ENCODE results near the gene CSF3R.

The CSF3R gene

DNA sequence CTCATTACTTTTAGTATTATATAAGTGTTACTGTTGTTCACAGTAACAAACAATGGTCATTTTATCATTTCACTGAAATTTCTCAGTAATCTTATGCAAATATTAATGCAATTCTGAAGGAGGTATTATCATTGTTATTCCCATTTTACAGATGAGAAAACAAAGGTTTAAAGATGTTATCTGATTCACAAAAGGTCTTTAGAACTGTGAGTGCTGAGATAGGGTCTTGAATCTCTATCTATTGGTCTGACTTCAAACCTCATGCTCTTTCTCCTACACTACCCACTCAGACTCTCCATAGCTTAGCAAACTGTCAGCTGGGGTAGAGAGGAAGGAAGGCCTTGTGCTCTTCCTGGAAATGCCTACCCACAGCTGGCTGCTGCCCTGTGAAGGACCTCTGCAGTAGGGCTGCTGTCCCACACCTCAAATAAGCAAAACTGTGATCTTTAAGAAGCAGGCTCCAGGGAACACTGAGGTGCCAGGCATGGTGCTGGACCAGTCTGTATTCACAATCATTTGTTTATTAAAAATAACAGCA lies 26.3 kb downstream of the CSF3R start:
- Histone ChIP-seq H3K4me1 (ENCODE audit: insufficient read depth, low read length) (no peaks in the 10 kb centered on the region), H3K4me3 (ENCODE audit: low read length) (no peak overlapping the region), H3K9me3 (ENCODE audit: low read length) (no peaks in the 10 kb centered on the region), H3K36me3 (ENCODE audit: insufficient read depth, low read length) (peaks cover 58% of the 10 kb centered on the region), H2AFZ (ENCODE audit: low read depth, low read length) (no peak overlapping the region), H3K27me3 (ENCODE audit: insufficient read depth, low read length) (no peaks in the 10 kb centered on the region)

DNA sequence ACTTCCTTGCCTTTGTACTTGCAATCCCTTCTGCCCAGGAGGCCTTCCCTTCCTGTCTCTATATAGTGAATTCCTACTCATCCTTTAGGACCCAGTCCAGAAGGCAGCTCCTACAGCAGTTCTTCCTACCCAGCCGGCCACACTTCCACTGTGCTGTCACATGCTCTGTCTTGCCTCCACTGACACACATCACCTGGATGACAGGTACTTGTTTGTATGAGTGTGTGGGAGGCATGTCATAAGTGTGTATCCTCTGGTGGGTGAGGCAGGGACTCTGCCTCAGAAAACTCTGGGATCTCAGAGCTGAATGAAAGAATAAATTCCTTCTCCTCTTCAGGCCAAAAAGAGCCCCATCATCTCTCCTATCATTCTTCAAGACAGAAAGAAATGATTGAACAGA lies 27.3 kb downstream of the CSF3R start:
- Histone ChIP-seq H2AFZ (ENCODE audit: low read depth, low read length) (no peak overlapping the region), H3K27me3 (ENCODE audit: insufficient read depth, low read length) (no peaks in the 10 kb centered on the region), H3K9me3 (ENCODE audit: low read length) (no peaks in the 10 kb centered on the region), H3K4me1 (ENCODE audit: insufficient read depth, low read length) (no peaks in the 10 kb centered on the region), H3K4me3 (ENCODE audit: low read length) (no peak overlapping the region), H3K36me3 (ENCODE audit: insufficient read depth, low read length) (peaks cover 47% of the 10 kb centered on the region)

DNA sequence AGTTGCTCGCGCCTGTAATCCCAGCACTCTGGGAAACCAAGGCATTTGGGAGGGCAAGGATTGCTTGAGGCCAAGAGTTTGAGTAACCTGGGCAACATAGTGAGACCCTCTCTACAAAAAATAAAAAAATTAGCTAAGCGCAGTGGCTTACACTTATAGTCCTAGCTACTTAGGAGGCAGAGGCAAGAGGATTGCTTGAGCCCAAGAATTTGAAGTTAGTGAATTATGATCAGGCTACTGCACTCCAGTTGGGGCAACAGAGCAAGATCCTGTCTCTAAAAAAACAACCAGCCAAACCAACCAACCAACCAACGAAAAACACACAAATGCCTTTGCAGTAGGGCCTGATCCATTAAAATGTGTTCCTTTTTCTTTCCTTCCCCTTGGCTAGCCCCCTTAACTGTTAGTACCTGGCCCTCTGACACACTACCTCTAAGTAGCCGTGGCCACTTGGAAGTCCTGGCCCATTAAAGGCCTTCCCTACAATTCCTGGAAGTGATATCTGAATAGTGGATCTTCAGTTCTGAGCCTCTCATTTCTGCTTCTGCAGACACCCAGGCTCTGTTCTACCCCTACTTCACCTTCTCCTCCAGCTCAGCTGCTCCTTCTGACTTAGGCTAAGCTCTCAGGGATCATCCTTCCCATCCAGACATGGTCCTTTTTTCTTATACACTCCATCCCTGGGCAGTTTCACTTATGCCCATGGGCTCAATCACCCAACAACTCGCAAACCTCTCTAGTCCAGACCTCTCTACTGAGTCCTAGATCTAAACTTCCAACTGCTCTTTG lies 28.9 kb downstream of the CSF3R start:
- H3K9me3 ChIP-seq (ENCODE audit: low read length) = no peaks in the 10 kb centered on the region
- H3K27me3 ChIP-seq (ENCODE audit: insufficient read depth, low read length) = no peaks in the 10 kb centered on the region
- H3K4me3 ChIP-seq (ENCODE audit: low read length) = no peak overlapping the region
- H3K36me3 ChIP-seq (ENCODE audit: insufficient read depth, low read length) = peaks cover 35% of the 10 kb centered on the region
- H2AFZ ChIP-seq (ENCODE audit: low read depth, low read length) = no peak overlapping the region
- H3K4me1 ChIP-seq (ENCODE audit: insufficient read depth, low read length) = peaks cover 7% of the 10 kb centered on the region

DNA sequence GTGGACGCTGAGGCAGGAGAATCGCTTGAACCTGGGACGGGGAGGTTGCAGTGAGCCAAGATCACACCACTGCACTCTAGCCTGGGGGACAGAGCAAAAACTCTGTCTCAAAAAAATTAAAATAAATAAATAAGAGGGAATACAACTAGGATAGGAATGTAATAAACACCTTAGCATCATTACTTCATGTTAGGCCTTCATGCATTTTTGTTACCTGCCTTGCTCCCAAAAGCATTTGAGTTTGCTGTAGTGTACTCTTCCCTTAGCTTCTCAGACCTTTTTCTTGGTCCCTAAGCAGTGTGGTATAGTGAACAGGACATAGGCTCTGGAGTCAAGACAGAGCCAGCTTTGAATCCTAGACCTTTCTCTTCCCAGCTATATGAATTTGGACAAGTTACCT lies 29.7 kb downstream of the CSF3R start:
- H2AFZ ChIP-seq (ENCODE audit: low read depth, low read length) = no peak overlapping the region
- no peaks in the 10 kb centered on the region for H3K9me3 ChIP-seq (ENCODE audit: low read length)
- H3K4me3 ChIP-seq (ENCODE audit: low read length) = no peak overlapping the region
- peaks cover 32% of the 10 kb centered on the region for H3K36me3 ChIP-seq (ENCODE audit: insufficient read depth, low read length)
- H3K27me3 ChIP-seq (ENCODE audit: insufficient read depth, low read length) = no peaks in the 10 kb centered on the region
- peaks cover 12% of the 10 kb centered on the region for H3K4me1 ChIP-seq (ENCODE audit: insufficient read depth, low read length)

DNA sequence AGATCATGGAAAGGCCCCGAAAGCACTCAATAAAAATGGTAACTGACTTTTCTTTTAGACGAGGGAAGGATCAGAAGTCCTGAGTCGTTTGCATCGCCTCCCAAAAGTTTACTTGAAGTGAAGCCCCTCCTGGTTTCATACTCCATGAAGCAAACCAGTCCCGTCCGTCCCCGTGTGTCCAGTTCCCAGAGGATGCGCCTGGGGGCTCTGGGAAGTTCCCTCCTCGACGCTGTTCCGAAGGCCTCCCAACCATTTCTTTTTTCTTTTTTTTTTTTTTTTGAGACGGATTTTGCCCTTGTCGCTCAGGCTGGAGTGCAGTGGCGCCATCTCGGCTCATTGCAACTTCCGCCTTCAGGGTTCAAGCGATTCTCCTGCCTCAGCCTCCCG lies 31.8 kb downstream of the CSF3R start:
- peak overlapping the region; percentile 92 for H2AFZ ChIP-seq (ENCODE audit: low read depth, low read length)
- peaks cover 17% of the 10 kb centered on the region for H3K36me3 ChIP-seq (ENCODE audit: insufficient read depth, low read length)
- peaks cover 12% of the 10 kb centered on the region for H3K4me1 ChIP-seq (ENCODE audit: insufficient read depth, low read length)
- no peaks in the 10 kb centered on the region for H3K9me3 ChIP-seq (ENCODE audit: low read length)
- peak overlapping the region; percentile 76 for H3K4me3 ChIP-seq (ENCODE audit: low read length)
- H3K27me3 ChIP-seq (ENCODE audit: insufficient read depth, low read length) = no peaks in the 10 kb centered on the region

DNA sequence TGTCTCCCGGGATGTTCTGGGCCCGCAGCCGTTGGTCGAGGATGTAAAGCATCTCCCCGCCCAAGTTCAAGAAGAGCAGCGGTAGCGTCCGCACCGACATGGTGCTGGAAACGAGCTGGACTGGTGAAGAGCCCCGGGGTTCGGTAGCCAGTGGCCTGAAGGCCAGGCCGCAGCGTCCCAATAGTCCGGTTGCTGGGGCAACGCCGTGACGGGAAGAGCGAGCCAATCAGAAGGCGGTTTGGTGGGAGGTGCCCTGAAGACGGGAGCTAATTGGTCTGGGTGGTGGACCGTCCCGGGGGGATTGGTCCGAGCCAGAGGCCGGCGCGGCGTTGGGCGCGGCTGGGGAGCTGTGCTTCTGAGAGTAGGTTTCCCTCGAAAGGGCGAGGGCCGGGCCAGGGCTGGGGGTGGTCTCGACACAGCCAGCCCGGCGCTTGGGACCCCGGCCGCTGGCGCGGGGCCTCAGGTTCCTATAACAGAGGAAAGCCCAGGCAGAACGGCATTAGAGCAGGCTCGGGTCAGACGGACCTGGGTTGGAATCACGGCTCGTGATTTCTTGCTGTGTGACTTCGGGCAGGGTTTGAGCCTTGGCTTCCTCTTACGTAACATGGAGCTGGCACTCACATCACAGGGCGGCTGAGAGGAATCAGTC lies 32.3 kb downstream of the CSF3R start, which contains the start of gene OSCP1:
TSS of gene OSCP1 (minus strand) at position 182 of the 649 bp plus-strand sequence. CDS start at position 100, 82 bp downstream.
- peak within 1 kb of the TSS; percentile 76 for H3K4me3 ChIP-seq (ENCODE audit: low read length)
- no peaks in the 10 kb centered on the region for H3K27me3 ChIP-seq (ENCODE audit: insufficient read depth, low read length)
- peaks cover 12% of the 10 kb centered on the region for H3K4me1 ChIP-seq (ENCODE audit: insufficient read depth, low read length)
- H2AFZ ChIP-seq (ENCODE audit: low read depth, low read length) = peak within 1 kb of the TSS; percentile 92
- H3K9me3 ChIP-seq (ENCODE audit: low read length) = no peaks in the 10 kb centered on the region
- H3K36me3 ChIP-seq (ENCODE audit: insufficient read depth, low read length) = peaks cover 12% of the 10 kb centered on the region

DNA sequence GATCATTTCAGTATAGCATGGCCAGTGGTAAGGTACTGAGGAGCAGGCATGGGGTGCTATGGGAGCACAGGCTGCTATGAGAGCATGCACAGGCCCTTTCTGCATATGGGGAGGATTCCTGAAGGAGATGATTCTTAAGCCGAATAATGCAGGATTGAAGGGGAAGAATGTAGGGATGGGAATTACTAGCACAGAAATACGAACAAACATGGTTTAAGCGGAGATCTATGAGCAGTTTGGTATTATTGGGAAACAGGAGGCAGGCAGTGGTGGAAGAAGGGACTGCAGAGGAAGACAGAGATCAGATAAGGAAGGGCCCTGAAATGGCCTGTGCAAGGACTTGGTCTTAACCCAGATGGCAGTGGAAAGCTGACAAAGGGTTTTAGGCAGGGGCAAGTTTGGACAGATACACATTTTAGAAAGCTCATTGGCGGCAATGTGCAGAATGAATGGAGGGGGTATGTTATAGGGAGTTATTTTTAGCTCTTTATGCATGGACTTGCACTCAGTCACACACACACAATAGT lies 34.1 kb downstream of the CSF3R start:
- H3K36me3 ChIP-seq (ENCODE audit: insufficient read depth, low read length) = no peaks in the 10 kb centered on the region
- H3K27me3 ChIP-seq (ENCODE audit: insufficient read depth, low read length) = no peaks in the 10 kb centered on the region
- no peak overlapping the region for H3K4me3 ChIP-seq (ENCODE audit: low read length)
- H3K9me3 ChIP-seq (ENCODE audit: low read length) = no peaks in the 10 kb centered on the region
- no peak overlapping the region for H2AFZ ChIP-seq (ENCODE audit: low read depth, low read length)
- H3K4me1 ChIP-seq (ENCODE audit: insufficient read depth, low read length) = peaks cover 22% of the 10 kb centered on the region

DNA sequence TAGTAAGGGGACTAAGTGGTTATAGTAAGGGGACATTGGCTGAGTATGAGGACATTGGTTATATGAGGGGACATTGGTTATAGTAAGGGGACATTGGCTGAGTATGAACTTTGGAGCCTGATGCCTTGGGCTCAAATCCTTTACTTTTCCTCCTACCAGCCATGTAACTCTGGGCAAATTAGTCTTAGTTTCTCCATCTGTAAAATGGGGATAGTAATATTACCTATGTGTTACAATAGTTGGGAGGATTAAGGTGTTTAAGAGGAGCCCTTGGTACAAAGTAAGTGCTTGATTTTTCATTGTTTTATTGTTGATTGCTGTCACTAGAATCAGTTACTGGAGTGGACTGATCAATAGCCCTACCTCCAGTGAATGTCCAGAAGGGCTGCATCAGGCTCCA lies 35.3 kb downstream of the CSF3R start:
- Histone ChIP-seq H2AFZ (ENCODE audit: low read depth, low read length) (no peak overlapping the region), H3K36me3 (ENCODE audit: insufficient read depth, low read length) (no peaks in the 10 kb centered on the region), H3K27me3 (ENCODE audit: insufficient read depth, low read length) (no peaks in the 10 kb centered on the region), H3K4me3 (ENCODE audit: low read length) (no peak overlapping the region), H3K9me3 (ENCODE audit: low read length) (no peaks in the 10 kb centered on the region), H3K4me1 (ENCODE audit: insufficient read depth, low read length) (peaks cover 22% of the 10 kb centered on the region)

DNA sequence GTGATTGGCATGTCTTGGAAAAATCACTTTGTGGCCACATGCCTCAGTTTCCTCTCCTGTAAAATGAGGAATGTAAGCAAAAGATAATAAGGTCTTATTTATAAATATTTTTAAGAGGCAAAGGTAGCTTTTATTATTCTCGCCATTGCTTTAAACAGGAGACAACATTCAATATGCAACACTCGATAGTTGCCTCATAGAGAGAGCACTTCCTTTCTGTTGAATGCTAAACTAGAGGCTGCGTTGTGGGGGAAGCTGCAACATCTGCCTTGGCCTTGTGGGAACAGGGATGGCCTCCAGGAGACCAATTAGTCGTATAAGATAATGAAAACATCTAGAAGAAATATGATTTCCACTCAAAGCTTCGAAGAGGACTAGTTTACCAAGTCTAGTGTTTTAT lies 36.0 kb downstream of the CSF3R start:
- Histone ChIP-seq H3K4me1 (ENCODE audit: insufficient read depth, low read length) (peaks cover 22% of the 10 kb centered on the region), H3K9me3 (ENCODE audit: low read length) (no peaks in the 10 kb centered on the region), H3K4me3 (ENCODE audit: low read length) (no peak overlapping the region), H3K36me3 (ENCODE audit: insufficient read depth, low read length) (no peaks in the 10 kb centered on the region), H3K27me3 (ENCODE audit: insufficient read depth, low read length) (no peaks in the 10 kb centered on the region), H2AFZ (ENCODE audit: low read depth, low read length) (no peak overlapping the region)

DNA sequence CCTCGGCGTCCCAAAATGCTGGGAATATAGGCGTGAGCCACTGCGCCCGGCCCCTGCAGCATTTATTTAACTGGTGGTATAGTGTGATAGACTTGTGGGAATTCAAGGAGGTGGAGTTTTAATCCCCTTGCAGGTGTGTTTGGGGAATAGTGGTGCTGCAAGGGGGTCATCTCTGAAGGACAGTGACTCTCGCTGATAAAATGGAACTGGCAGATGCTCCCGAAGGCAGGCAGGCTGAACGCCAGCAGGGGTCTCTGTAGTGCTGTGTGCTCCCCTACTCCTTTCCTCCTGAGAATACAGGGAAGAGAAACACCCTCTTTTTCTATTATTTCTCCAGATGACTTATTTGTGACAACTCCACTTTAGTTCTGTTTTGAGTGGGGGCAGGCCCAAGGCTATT lies 36.4 kb downstream of the CSF3R start:
- Histone ChIP-seq H3K27me3 (ENCODE audit: insufficient read depth, low read length) (no peaks in the 10 kb centered on the region), H3K4me1 (ENCODE audit: insufficient read depth, low read length) (peaks cover 22% of the 10 kb centered on the region), H3K9me3 (ENCODE audit: low read length) (no peaks in the 10 kb centered on the region), H2AFZ (ENCODE audit: low read depth, low read length) (no peak overlapping the region), H3K4me3 (ENCODE audit: low read length) (no peak overlapping the region), H3K36me3 (ENCODE audit: insufficient read depth, low read length) (no peaks in the 10 kb centered on the region)

DNA sequence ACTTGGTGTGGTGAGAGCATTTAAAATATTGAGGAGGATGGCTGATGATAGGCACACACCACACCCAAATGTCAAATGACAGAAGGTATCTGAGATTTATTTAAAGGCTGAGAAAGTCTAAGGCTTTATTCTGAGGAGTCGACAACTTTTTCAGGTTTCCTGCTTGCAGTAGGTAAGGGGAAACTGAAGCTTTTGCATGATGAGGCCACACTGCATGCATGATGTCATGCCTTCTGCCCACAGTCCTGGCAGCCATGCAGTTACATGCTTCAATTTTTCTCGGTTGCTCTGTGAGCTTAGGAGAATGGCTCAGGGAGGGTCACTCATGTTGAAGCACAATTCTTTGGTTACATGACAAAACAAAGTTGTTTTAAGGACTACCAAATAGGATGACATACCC lies 39.4 kb downstream of the CSF3R start:
- Histone ChIP-seq H3K27me3 (ENCODE audit: insufficient read depth, low read length) (no peaks in the 10 kb centered on the region), H2AFZ (ENCODE audit: low read depth, low read length) (no peak overlapping the region), H3K9me3 (ENCODE audit: low read length) (no peaks in the 10 kb centered on the region), H3K4me3 (ENCODE audit: low read length) (no peak overlapping the region), H3K4me1 (ENCODE audit: insufficient read depth, low read length) (peaks cover 13% of the 10 kb centered on the region), H3K36me3 (ENCODE audit: insufficient read depth, low read length) (peaks cover 3% of the 10 kb centered on the region)

DNA sequence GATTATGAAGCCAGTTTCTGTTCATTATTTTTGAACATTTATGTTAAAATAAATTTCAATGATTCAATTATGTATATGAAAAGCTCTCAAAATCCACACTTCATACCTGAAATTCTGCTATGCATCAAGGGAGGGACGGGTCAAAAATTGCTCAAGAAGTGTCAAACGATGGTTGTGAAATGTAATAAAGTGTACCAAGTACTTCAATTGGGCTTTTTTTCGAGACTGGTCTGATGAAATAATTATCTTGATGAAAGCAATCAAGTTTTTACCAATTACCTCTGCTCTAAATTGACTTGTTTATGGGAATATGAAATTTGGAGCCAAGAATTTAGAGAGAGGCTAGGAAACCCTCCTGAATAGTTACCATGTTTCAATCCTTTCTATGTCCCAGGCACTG lies 40.4 kb downstream of the CSF3R start:
- Histone ChIP-seq H3K4me1 (ENCODE audit: insufficient read depth, low read length) (peaks cover 13% of the 10 kb centered on the region), H3K9me3 (ENCODE audit: low read length) (no peaks in the 10 kb centered on the region), H2AFZ (ENCODE audit: low read depth, low read length) (no peak overlapping the region), H3K4me3 (ENCODE audit: low read length) (no peak overlapping the region), H3K36me3 (ENCODE audit: insufficient read depth, low read length) (peaks cover 9% of the 10 kb centered on the region), H3K27me3 (ENCODE audit: insufficient read depth, low read length) (no peaks in the 10 kb centered on the region)

DNA sequence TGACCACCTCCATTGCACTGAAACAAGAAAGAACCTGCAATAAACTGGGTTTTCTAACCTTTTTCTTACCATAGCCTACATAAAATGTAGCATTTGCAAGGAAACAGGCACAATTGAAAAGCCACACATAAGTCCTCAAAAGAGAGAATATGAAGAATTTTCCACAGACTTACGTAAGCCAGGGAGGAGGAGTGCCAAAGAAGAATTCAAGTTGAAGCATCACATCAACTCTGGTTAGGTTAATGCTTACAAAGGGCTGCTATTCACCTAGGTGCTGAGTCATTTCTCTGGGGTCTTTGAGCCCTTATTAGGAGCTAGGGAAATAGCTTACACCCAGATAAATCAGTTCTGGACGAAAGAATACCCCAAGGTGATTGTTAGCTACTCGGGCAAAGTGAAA lies 42.1 kb downstream of the CSF3R start:
- Histone ChIP-seq H3K4me1 (ENCODE audit: insufficient read depth, low read length) (peaks cover 13% of the 10 kb centered on the region), H3K4me3 (ENCODE audit: low read length) (no peak overlapping the region), H3K27me3 (ENCODE audit: insufficient read depth, low read length) (no peaks in the 10 kb centered on the region), H2AFZ (ENCODE audit: low read depth, low read length) (no peak overlapping the region), H3K36me3 (ENCODE audit: insufficient read depth, low read length) (peaks cover 16% of the 10 kb centered on the region), H3K9me3 (ENCODE audit: low read length) (no peaks in the 10 kb centered on the region)
